ENCODE measurements around the gene BCAS1.

DNA sequence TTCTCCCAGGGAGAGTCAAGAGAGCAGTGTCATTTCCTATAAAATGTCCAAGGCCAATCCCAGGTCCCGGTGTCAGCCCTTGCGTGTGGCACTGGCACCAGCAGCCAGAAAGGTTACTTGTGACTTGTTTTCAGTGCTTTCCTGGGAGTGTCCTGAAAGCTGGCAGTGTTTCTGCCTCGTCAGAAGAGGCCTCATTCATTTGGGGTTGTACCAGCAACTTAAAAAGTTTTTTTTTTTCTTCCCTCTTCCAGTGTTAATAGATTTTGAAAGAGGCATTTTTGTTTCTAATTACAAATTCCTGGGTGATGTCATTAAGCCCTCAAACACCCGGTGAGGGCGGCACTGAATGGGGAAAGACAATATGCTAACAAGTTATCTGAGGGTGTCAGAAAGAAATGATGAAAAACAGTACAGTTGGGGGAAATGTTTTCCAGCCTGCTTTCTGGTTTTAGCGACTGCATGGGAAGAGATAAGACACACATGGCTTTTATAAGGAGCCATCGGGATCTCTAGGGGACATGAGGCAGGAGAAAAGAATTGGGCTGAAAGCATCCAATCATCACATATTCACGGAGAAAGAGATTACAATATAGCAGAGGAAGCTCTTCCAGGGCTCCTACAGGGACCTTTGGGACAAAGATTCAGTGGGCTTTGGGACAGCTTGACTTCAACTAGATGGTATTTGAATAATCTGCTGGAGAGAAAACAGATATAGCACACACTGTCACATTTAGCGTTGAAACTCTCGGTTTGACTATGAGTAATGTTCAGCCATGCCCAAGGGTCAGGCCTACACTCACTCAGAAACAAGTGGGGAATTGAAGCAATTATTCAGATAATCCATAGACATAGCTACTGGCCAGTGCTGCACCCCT, 153.0 kb downstream of the BCAS1 start:
- peak; percentile 73 for TF ChIP-seq GATA3 (IDR thresholded peaks at IDR 0.05; ENCODE audit: low read depth, low read length)
- TF ChIP-seq GATA2 (IDR thresholded peaks at IDR 0.05; ENCODE audit: low read depth, low read length): peak; percentile 91

Measured in SH-SY5Y (cell line).